ENCODE results near the gene TBC1D4. TPM values are rescaled to one million over a fixed set of nuclear protein-coding genes. Genes with fewer than 3 reads are reported as not detected.
A peak's percentile ranks its signal among the peaks of the same experiment; 100 is the strongest.

Gene TBC1D4
- total and polyA plus RNA-seq, 10 of the 15 experiments (the other 5 are each of a cell fraction or from before 2014, with no cell fraction given): 11.0 to 38.6 (median 25.5) TPM

GRCh38 chr13:75410207-75410606 lies 71.8 kb downstream of the TBC1D4 start:
- no peak for DNase-seq (ENCODE audit: low read depth, low spot score)
- no peak; the same call in 2 of the 3 replicates for ATAC-seq
- H3K4me1 ChIP-seq (ENCODE audit: control insufficient read depth, insufficient read depth, low read length): peaks cover 9% of the 10 kb centered on the region
- peak; percentile 44 for FAIRE-seq
- ChIA-PET RAD21 (ENCODE audit: unreplicated experiment) (interaction anchor here (0.8 kb wide), 1 partner anchor 9 kb away, joined by 4 read pairs; no protein-coding TSS in a partner anchor), CTCF (interaction anchor here (1.2 to 1.3 kb wide), 2 partner anchors 10 kb away, joined by 3 to 4 read pairs; no protein-coding TSS in a partner anchor), SMC1A (ENCODE audit: uncharacterized antibody, unreplicated experiment) (interaction anchor here (1.1 to 1.2 kb wide), 2 partner anchors 9 to 38 kb away, joined by 4 read pairs; no protein-coding TSS in a partner anchor), POLR2A (interaction anchor here (0.6 kb wide), 1 partner anchor 33 kb away, joined by 3 read pairs; no protein-coding TSS in a partner anchor)
- intact Hi-C loops (cut with micrococcal nuclease; ENCODE audit: unreplicated experiment): no loop called here
- H3K4me2 ChIP-seq (ENCODE audit: control insufficient read depth, insufficient read depth): 0 out of 2 replicates have a peak overlapping the region, but pooled peaks have one; percentile 29
- no peak overlapping the region for H2AFZ ChIP-seq (ENCODE audit: control insufficient read depth, low read depth, low read length)
- no peak overlapping the region for H3K27ac ChIP-seq (ENCODE audit: control insufficient read depth, insufficient read depth)
- in situ Hi-C loops (cut with MboI): no loop called here
- H4K20me1 ChIP-seq (ENCODE audit: control insufficient read depth, insufficient read depth): no peaks in the 10 kb centered on the region
- no TSS peak for BruUV-seq (replicated peaks)
- H3K9me3 ChIP-seq (replicated peaks; ENCODE audit: control insufficient read depth, insufficient read depth, low read length): no peaks in the 10 kb centered on the region
- H3K27me3 ChIP-seq (replicated peaks in 1 of 2; ENCODE audit: control insufficient read depth in 2 of 2, insufficient read depth in 2 of 2, low read length in 1 of 2): no peaks in the 10 kb centered on the region
- TF ChIP-seq BHLHE40 (IDR thresholded peaks at IDR 0.05; ENCODE audit: borderline replicate concordance in 1 of 2, low read depth in 2 of 2, low read length in 1 of 2): peak in 1 of 2 experiments; percentile 30; a peak in 1 of 4 replicates
- 0 out of 2 replicates have a peak, but pooled peaks have one; percentile 23 for TF ChIP-seq MEF2A (IDR thresholded peaks at IDR 0.05; ENCODE audit: insufficient read depth, low read depth, low read length)
- no peak for TF ChIP-seq ZNF384 (IDR thresholded peaks at IDR 0.05; ENCODE audit: borderline replicate concordance, low read depth, low read length)
- no peak overlapping the region for H3K4me3 ChIP-seq
- 26% methylated on average over 7 of the region's 7 CpGs for WGBS (ENCODE audit: insufficient coverage, insufficient replicate concordance, low lambda C conversion rate, missing lambda C conversion rate)
- peaks cover 4% of the 10 kb centered on the region; the same call in 1 of the 2 replicates for H3K79me2 ChIP-seq (ENCODE audit: control insufficient read depth, insufficient read depth, low read length)
- H3K36me3 ChIP-seq (ENCODE audit: control insufficient read depth in 2 of 2, insufficient read depth in 2 of 2, low read length in 1 of 2): no peaks in the 10 kb centered on the region
- no peak overlapping the region for H3K9ac ChIP-seq (ENCODE audit: control insufficient read depth, insufficient read depth, low read length)

- TF ChIP-seq ATF7 (IDR thresholded peaks at IDR 0.05; ENCODE audit: low read depth): 0 out of 2 replicates have a peak, but pooled peaks have one; percentile 20
- TF ChIP-seq BCLAF1 (IDR thresholded peaks at IDR 0.05): no peak
- 83% methylated on average over 5 of the region's 5 CpGs for WGBS (ENCODE audit: insufficient coverage, insufficient replicate concordance, low lambda C conversion rate, missing lambda C conversion rate)
- ChIA-PET POLR2A (interaction anchor here (0.7 kb wide), 1 partner anchor 84 kb away, joined by 3 read pairs; no protein-coding TSS in a partner anchor), SMC1A (ENCODE audit: uncharacterized antibody, unreplicated experiment) (interaction anchor here (1.3 kb wide), 1 partner anchor 32 kb away, joined by 3 read pairs; no protein-coding TSS in a partner anchor), CTCF (interaction anchor here (0.6 kb wide), 1 partner anchor 67 kb away, joined by 3 read pairs; no protein-coding TSS in a partner anchor), RAD21 (ENCODE audit: unreplicated experiment) (no interaction called here)
- no peak overlapping the region for H2AFZ ChIP-seq (ENCODE audit: control insufficient read depth, low read depth, low read length)
- no peak overlapping the region for H3K27ac ChIP-seq (ENCODE audit: control insufficient read depth, insufficient read depth)
- H4K20me1 ChIP-seq (ENCODE audit: control insufficient read depth, insufficient read depth): no peaks in the 10 kb centered on the region
- no peak overlapping the region for H3K4me3 ChIP-seq
- peaks cover 3% of the 10 kb centered on the region; the same call in 1 of the 2 replicates for H3K79me2 ChIP-seq (ENCODE audit: control insufficient read depth, insufficient read depth, low read length)
- BruUV-seq (replicated peaks): no TSS peak
- no peak overlapping the region for H3K9ac ChIP-seq (ENCODE audit: control insufficient read depth, insufficient read depth, low read length)
- no peaks in the 10 kb centered on the region for H3K4me1 ChIP-seq (ENCODE audit: control insufficient read depth, insufficient read depth, low read length)
- DNase-seq (ENCODE audit: low read depth, low spot score) (no peak), FAIRE-seq (no peak), ATAC-seq (no peak)
- H3K9me3 ChIP-seq (replicated peaks; ENCODE audit: control insufficient read depth, insufficient read depth, low read length): no peaks in the 10 kb centered on the region
- no peaks in the 10 kb centered on the region for H3K36me3 ChIP-seq (ENCODE audit: control insufficient read depth in 2 of 2, insufficient read depth in 2 of 2, low read length in 1 of 2)
- H3K27me3 ChIP-seq (replicated peaks in 1 of 2; ENCODE audit: control insufficient read depth in 2 of 2, insufficient read depth in 2 of 2, low read length in 1 of 2): no peaks in the 10 kb centered on the region
- in situ Hi-C loops (cut with MboI): no loop called here
- H3K4me2 ChIP-seq (ENCODE audit: control insufficient read depth, insufficient read depth): no peak overlapping the region
- intact Hi-C loops (cut with micrococcal nuclease; ENCODE audit: unreplicated experiment): no loop called here
These were observed 74.0 kb downstream of the TBC1D4 start for GRCh38 chr13:75407998-75408397.

Data from GM12878 (cell line).